ENCODE data around the gene FIGLA.

DNA sequence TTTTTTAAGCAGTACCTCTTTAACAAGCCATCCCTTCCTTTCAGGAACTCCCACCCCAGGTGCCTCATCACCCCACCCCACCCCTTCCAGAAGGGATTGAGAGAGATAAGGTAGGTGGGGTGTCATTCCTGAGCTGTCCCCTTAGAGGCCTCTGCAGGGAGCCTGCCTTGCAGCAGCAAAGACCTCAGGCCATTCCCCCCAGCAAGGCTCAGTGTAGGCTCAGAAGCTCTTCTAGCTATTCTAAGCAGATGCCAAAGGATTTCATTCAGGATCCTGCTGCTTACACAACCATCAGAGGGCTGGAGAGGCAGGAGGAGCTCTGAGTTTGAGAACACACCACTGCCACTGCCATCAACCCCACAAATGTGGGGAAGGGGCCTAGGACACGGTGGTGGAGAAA lies 5.8 kb upstream of the FIGLA start:
- TF ChIP-seq RAD21 (IDR thresholded peaks at IDR 0.05; ENCODE audit: low read length) (no peak), POLR2AphosphoS5 (IDR thresholded peaks at IDR 0.05; ENCODE audit: low read depth, low read length) (no peak), RCOR1 (IDR thresholded peaks at IDR 0.05; ENCODE audit: low read length) (no peak), TCF12 (IDR thresholded peaks at IDR 0.05) (no peak), EZH2phosphoT487 (IDR thresholded peaks at IDR 0.05; ENCODE audit: borderline replicate concordance, low read depth) (no peak), JUND (IDR thresholded peaks at IDR 0.05) (no peak), YY1 (IDR thresholded peaks at IDR 0.05; ENCODE audit: low read depth) (no peak), MEF2A (IDR thresholded peaks at IDR 0.05; ENCODE audit: borderline replicate concordance, low read depth) (no peak), TAF1 (IDR thresholded peaks at IDR 0.05; ENCODE audit: borderline replicate concordance, low read depth, low read length) (no peak)
- TF ChIP-seq, protein P1, sequence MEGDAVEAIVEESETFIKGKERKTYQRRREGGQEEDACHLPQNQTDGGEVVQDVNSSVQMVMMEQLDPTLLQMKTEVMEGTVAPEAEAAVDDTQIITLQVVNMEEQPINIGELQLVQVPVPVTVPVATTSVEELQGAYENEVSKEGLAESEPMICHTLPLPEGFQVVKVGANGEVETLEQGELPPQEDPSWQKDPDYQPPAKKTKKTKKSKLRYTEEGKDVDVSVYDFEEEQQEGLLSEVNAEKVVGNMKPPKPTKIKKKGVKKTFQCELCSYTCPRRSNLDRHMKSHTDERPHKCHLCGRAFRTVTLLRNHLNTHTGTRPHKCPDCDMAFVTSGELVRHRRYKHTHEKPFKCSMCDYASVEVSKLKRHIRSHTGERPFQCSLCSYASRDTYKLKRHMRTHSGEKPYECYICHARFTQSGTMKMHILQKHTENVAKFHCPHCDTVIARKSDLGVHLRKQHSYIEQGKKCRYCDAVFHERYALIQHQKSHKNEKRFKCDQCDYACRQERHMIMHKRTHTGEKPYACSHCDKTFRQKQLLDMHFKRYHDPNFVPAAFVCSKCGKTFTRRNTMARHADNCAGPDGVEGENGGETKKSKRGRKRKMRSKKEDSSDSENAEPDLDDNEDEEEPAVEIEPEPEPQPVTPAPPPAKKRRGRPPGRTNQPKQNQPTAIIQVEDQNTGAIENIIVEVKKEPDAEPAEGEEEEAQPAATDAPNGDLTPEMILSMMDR (IDR thresholded peaks at IDR 0.05), result no peak
- TF ChIP-seq, protein P2, sequence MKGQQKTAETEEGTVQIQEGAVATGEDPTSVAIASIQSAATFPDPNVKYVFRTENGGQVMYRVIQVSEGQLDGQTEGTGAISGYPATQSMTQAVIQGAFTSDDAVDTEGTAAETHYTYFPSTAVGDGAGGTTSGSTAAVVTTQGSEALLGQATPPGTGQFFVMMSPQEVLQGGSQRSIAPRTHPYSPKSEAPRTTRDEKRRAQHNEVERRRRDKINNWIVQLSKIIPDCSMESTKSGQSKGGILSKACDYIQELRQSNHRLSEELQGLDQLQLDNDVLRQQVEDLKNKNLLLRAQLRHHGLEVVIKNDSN (IDR thresholded peaks at IDR 0.05; ENCODE audit: borderline replicate concordance, low read depth), result no peak

All from SK-N-SH (cell line).